Breast epithelium (tissue), 3 donors: ENCODE results near the gene CLPX.

Experiments
- CTCF ChIP-seq, 3 donors: fragments of 450-650 bp; IDR thresholded peaks; one replicate each; pipeline ENCODE4 v1.5.1; 2016 to 2017; ENCODE audit warnings: antibody characterized with exemption in 3 of 3, mild to moderate bottlenecking in 3 of 3, moderate library complexity in 3 of 3
- POLR2A ChIP-seq: fragments of 450-650 bp; IDR thresholded peaks from one replicate; pipeline ENCODE4 v1.6.1; 2016; ENCODE audit warnings: antibody characterized with exemption, mild to moderate bottlenecking, moderate library complexity
- POLR2AphosphoS5 ChIP-seq, 3 donors: sonication (generic); formaldehyde crosslinking; IDR thresholded peaks; one replicate each; pipeline ENCODE4 v1.6.1; 2017; ENCODE audit warnings: antibody characterized with exemption in 3 of 3

DNA sequence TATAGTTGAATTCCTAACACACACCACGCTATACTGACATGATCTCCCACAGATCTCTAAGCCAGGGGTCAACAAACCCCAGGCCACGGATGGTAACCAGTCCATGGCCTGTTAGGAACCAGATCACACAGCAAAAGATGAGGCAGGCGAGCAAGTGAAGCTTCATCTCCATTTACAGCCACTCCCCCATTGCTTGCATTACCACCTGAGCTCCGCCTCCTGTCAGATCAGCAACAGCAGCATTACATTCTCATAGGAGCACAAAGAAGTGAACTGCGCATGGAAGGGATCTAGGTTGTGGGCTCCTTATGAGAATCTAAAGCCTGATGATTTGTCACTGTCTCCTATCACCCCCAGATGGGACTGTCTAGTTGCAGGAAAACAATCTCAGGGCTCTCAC, 54.2 kb downstream of the CLPX start:
- TF ChIP-seq CTCF (IDR thresholded peaks at IDR 0.05) (no peak), POLR2AphosphoS5 (IDR thresholded peaks at IDR 0.05) (no peak), POLR2A (no peak)
